ENCODE measurements around the gene COMMD1.

DNA sequence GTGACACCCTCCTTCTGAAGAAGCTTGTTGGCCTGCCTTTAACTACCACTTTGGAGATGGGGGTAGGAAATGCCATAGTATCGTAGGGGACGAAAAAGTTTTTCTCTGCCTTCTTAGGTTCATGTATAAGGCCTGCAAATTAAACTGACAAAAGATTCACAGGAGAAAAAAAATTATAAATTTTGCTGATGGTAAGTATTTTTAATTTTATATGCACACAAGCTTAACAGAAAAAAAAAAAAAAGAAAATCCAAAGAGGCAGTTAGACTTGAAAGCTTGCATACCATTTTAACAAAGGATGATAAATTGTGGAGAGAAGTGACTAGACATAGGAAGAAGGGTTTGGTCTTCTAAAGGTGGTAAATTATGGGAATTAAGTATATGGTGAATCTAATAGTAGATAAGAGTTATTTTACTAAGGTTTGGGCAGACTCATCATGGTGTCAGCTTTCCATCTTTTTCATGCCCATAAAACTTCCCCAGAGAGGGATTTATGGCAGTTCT, 227.9 kb downstream of the COMMD1 start:
- TF ChIP-seq POLR2A (IDR thresholded peaks at IDR 0.05) (no peak), CTCF (IDR thresholded peaks at IDR 0.05 in 8 of 11, conservative IDR thresholded peaks at IDR 0.05 in 3 of 11) (no peak), POLR2AphosphoS5 (IDR thresholded peaks at IDR 0.05) (no peak)
